LNCaP clone FGC (cell line): ENCODE results near the gene PECR.

Source experiments
- DNase-seq: peaks from one replicate; pipeline ENCODE4 v3.0.0-alpha.2; 2011; ENCODE audit warnings: low read depth
- H3K4me3 ChIP-seq: 2 replicates; pipeline ENCODE4 v1.5.1; 2011; ENCODE audit warnings: mild to moderate bottlenecking, low read depth, low read length, control low read depth
- CTCF ChIP-seq: IDR thresholded peaks from 2 replicates; pipeline ENCODE4 v1.5.1; 2012; ENCODE audit warnings: mild to moderate bottlenecking; ENCODE audit not compliant: control insufficient read depth, insufficient read depth; ENCODE audit errors: extremely low read depth

PECR gene

GRCh38 chr2:216006164-216006663 lies 75.4 kb downstream of the PECR start:
- DNase-seq = no peak
- TF ChIP-seq CTCF = no peak
- no peak overlapping the region for H3K4me3 ChIP-seq

- no peak overlapping the region for H3K4me3 ChIP-seq
- TF ChIP-seq CTCF = no peak
- no peak for DNase-seq
Measured at GRCh38 chr2:216004697-216005283, 76.8 kb downstream of the PECR start.

GRCh38 chr2:216003876-216004696 lies 77.5 kb downstream of the PECR start:
- no peak for DNase-seq
- TF ChIP-seq CTCF = no peak
- H3K4me3 ChIP-seq = no peak overlapping the region

- DNase-seq = no peak
- TF ChIP-seq CTCF = no peak
- H3K4me3 ChIP-seq = no peak overlapping the region
Measured at GRCh38 chr2:216002693-216003092, 78.9 kb downstream of the PECR start.

- no peak overlapping the region for H3K4me3 ChIP-seq
- no peak for TF ChIP-seq CTCF
Measured at GRCh38 chr2:216002101-216002678, 79.4 kb downstream of the PECR start.

GRCh38 chr2:216001216-216002100 lies 80.2 kb downstream of the PECR start:
- no peak for TF ChIP-seq CTCF
- DNase-seq = no peak
- H3K4me3 ChIP-seq = no peak overlapping the region

More at GRCh38 chr2:216002101-216002678, 79.4 kb downstream of the PECR start:
- no peak for DNase-seq
